Measurements from ENCODE around the gene POLR3A. TPM values are rescaled to one million over a fixed set of nuclear protein-coding genes. Genes with fewer than 3 reads are reported as not detected.

Gene POLR3A
- total RNA-seq, 1 experiment from 2014 or later = 11.8 TPM

Other genes with a start within 250 kb of the POLR3A start
- 10.4 and 19.5 TPM in 2 replicates for gene DLG5, start 102.8 kb downstream of the POLR3A start, total RNA-seq (2014; rRNA removed; shearing (Covaris generic))
- 2,206 and 2,326 TPM in 2 replicates for gene RPS24, start 4.3 kb upstream of the POLR3A start, total RNA-seq (2014; rRNA removed; shearing (Covaris generic))